ENCODE measurements around the gene XRCC5.
"Not testable (repeated sequence)": the region's sequence is repeated elsewhere in the genome, so short reads cannot be mapped to it uniquely, and the experiment has no call there.

The XRCC5 gene

DNA sequence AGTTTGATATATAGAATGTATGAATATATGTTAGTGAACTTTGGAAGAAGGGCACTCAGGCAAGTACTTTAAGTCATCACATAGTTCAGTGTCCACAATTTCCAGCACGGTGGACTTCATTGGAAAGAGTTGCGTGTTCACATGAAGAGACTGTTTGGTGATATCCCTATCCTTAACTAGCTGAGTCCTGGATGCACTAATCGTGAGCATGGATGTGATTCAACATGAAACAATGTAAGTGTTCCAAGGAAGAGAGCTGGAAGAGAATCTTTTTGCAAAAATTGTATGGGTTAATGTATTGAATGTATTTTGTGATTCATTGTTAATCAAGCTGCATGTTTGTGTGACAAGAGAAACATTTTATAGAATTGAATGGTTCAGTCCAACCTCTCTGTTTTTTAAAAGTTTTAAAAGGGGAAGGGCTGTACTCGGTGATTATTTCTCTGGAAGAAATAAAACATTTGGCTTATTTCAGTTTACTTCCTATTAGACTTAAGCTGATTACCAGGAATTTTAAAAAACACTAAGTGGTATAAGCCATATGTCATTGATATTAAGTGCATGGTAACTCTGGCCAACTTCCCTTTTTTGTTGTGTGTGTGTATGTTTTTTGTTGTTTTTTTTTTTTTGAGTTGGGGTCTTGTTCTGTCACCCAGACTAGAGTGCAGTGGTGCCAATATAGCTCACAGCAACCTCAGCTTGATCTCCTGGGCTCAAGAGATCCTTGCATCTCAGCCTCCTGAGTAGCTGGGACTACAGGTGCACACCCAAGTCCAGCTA is 8.6 kb downstream of the XRCC5 start:
- no peak for DNase-seq (ENCODE audit: low read depth, low spot score)

DNA sequence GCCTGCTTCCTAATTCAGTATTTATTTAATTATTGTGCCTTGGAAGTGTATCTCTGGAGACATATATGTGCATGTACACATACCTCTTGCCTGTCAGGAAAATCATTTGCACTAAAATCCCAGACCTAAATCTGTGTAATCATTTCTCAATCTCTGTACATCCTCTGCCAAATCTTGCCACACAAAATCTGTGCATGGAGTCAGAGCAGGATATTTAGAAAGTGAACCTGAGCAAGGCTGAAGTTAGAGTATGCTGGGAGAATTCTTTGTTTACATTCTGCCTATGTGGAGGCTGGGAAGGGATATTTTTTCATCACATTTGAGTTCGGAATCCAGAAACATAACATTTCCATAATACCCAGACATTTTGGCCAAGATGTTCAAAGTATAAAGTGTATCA is 9.3 kb downstream of the XRCC5 start:
- no peak for DNase-seq (ENCODE audit: low read depth, low spot score)

DNA sequence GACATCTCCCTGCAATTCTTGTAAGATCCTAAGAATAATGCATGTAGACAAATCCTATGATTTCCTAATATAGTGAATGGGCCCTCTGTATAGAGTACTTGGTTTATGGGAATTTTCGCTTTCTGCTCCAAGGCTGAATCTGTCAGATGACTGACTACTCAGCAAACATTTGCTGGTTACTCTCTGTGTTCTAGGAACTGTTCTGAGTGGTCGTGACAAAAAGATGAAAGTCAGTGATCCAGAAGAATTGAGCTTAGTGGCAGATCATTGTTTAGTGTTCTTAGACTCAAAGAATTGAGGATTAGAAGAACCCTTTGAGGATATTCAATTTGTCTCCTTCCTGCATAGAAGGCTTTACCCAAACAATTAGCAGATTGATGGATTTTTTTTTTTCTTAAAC is 10.0 kb downstream of the XRCC5 start:
- DNase-seq (ENCODE audit: low read depth, low spot score), result no peak

DNA sequence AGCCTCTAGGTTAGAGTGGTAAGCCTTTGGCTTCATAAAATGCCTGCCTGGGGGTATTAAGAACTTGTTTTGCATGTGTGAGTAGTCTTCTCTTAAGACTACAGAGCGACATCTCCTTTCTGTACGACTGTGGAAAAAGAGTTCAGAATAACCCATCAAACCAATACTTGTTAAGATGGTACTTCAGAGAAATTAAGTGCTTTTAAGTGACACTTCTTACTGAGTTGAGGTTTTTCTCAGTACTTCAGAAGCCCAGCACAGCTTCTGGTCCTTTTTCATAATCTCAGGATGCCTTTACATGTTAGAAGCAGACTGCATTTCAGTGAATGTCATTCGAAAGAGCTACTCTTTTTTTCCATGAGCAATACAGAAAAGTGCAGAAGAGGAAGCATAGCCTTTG is 10.8 kb downstream of the XRCC5 start:
- DNase-seq (ENCODE audit: low read depth, low spot score), result no peak

DNA sequence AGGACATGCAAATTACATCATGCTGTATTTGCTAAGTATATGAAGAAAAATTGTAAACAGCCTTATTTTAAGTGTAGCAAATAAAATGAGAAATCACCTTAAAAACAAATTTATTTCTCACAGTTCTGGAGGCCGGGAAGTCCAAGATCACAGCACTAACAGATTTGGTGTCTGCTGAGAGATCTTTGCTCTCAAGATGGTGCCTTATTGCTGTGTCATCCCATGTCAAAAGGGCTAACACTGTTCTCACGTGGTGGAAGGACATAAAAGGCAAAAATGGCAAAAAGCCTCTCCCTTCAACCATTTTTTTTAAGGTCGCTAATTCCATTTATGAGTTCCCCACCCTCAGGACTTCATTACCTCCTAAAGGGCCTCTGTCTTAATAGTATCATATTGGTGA is 12.1 kb downstream of the XRCC5 start:
- no peak for DNase-seq (ENCODE audit: low read depth, low spot score)

DNA sequence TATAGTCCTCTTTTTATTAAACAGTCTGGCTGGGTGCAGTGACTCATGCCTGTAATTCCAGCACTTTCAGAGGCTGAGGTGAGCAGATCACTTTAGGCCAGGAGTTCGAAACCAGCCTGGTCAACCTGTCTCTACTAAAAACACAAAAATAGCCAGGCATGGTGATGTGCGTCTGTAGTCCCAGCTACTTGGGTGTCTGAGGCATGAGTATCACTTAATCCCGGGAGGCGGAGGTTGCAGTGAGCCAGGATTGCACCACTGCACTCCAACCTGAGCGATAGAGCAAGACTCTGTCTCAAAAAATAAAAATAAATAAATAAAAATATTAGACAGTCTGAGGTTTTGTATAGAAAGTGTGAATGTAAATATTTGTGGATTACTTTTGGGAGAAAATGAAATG is 17.8 kb downstream of the XRCC5 start:
- DNase-seq (ENCODE audit: low read depth, low spot score), result no peak

DNA sequence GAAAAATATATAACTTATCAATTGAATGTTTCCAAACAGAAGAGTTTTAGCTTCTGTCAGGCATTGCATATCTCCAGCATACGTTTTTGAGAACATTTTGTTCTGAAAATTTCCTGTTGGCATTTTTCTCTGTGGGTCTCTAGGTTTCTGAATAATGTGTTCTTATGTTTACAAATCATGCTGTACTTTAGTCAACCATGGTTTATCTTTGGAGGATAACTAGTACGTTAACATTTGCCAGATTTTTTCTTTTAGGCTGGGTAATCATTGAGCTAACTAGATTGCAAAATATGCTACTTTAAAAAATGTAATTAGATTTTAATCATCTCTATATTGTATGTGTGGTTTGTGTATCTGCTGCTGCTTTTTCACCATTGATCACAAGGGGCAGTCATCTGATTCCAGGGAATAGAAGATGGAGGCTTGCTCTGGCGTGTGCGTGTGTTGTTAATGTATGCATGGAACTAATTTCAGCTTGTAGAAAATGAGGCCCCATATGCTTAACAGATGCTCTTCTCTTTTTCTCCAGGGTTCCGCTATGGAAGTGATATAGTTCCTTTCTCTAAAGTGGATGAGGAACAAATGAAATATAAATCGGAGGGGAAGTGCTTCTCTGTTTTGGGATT is 21.3 kb downstream of the XRCC5 start:
- no peak for DNase-seq (ENCODE audit: low read depth, low spot score)

DNA sequence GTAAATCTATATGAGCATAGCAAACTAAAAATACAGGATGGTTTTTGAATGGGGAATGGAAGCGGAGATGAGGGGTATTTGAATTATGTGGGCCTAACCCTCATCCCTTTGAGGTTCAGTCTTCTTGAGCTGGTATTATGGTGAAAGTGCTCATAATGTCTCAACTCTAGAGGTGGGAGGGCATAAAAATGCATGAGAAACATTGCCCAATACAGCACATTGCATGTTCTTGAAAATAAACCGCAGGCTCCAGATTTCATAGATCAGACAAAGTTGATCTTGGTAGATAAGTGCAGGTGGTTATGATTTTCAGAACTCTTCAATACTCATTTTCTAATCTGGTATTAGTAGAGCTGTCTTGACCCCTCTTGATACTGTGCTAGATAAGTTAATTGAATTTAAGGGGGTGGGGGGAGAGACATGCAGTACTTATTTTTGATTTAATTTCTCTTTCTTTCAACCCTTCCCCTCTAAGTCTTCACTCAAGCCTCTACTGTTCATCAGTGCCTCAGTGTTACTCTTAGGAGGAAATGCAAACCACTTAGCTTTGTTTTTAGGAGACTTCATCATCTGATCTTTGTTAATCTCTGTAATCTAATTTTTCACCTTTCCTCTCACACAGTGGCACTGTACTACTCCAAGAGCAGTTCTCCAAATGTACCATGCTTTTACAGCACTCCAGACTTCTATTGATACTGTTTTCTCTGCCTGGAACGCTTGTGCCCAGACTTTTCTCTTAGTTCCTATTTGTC is 22.2 kb downstream of the XRCC5 start:
- DNase-seq (ENCODE audit: low read depth, low spot score), result no peak

DNA sequence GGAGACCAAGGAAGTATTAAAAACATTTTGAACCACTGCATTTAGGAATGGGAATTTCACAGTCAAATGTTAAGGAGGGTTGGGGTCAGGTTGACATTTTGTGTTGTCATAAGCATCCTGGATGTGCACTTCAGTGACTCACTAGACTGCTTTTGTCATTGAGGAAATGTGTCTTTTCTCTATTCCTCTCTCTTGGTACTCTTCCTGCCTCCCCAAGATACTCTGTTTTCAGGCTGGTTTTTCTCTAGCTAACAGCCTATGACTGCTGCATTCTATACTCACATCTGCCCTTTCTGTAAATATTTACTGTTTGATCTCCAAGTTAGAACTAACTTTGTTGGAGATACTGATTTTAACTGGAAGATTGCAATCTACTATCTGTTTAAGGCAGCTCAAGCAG is 23.4 kb downstream of the XRCC5 start:
- DNase-seq (ENCODE audit: low read depth, low spot score), result no peak

DNA sequence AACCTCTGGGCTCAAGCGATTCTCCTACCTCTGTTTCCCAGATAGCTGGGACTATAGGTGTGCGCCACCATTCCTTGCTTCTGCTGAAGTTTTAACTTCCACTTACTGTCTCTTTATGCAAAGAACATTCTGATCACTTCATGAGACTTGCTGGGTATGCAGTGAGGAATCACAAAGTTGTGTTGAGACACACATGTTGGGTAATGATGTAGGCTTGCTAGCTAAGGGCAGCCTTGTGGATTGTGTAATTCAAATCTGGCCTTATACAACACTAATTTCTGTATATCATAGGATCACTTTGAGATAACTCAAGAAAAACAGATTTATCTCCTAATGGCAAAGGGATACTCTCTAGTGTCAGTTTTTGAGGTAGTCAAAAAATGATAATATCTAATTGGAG is 24.2 kb downstream of the XRCC5 start:
- DNase-seq (ENCODE audit: low read depth, low spot score), result no peak

DNA sequence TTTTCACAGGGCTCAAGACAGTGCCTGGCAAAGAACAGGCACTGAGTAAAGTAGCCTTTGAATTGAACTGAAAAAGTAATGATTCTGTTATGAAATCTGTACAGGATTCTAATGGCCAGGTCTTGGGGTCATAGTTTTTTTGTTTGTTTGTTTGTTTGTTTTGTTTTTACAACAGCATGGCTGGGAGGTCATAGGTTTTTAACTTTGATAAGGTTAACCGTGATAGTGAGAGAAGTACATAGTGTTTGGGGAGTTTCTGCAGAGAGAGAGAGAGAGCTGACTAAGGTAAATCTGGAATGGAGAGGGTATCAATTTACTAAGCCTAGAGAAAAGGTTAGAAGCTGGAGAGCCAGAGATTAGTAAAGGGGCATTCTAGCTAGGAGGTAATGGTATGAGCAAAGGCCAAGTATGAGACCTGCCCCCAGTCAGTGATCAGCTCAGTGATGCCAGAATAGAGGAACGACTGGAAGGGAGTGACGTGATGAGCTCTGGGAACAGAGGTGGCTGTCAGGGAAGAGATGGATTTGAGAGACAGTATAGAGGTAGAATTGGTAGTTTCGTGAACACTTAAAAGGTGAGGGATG is 25.9 kb downstream of the XRCC5 start:
- DNase-seq (ENCODE audit: low read depth, low spot score), result no peak

DNA sequence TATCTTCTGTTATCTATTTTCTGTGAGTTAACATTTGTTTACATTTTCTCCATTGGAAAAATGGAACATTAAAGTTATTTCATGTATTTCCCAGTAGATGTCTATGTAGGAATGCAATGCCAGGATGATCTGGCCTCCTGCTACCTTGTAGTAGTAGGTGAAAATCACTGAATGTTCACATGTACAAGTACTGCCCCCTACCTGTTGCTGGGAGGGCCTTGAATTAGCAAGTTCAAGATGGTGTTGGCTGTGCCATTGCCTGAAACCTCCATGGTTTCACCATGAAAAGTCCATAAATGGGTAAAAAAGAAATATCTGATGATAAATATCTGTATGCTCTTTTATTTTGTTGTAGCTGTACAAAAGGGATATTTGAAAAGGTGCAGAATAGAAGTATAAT is 30.7 kb downstream of the XRCC5 start:
- no peak for DNase-seq (ENCODE audit: low read depth, low spot score)

DNA sequence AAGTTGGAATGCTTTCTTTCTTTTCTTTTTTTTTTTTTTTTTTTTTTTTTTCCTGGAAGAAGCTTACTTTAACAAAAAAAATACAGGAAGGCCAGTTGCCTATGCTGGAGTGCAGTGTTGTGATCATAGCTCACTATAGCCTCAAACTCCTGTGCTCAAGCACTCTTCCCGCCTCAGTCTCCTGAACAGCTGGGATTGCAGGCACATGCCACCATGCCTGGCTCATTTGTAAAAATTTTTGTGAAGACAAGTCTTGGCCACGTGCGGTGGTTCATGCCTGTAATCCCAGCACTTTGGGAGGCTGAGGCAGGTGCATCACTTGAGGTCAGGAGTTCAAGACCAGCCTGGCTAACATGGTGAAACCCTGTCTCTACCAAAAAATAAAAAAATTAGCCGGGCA is 32.4 kb downstream of the XRCC5 start:
- not testable (repeated sequence) for DNase-seq (ENCODE audit: low read depth, low spot score)

DNA sequence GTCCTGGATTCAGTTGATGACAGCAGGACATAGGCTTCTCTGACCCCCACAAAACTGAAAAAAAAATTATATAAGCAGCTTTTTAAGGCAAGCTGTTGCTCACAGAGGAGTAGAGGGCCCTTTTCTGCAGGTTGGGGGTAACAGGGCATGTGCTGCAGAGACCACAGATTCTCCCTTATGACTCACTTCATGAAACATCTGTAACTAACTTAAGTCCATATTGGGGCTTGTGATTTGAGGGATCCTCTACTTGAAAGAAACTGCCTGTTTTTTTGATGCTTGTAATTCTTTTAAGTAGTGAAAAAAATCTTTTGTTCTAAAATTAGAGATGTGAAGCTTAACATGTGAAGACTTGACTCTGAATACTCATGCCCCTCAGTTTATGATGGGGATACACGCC is 33.4 kb downstream of the XRCC5 start:
- DNase-seq (ENCODE audit: low read depth, low spot score), result no peak

DNA sequence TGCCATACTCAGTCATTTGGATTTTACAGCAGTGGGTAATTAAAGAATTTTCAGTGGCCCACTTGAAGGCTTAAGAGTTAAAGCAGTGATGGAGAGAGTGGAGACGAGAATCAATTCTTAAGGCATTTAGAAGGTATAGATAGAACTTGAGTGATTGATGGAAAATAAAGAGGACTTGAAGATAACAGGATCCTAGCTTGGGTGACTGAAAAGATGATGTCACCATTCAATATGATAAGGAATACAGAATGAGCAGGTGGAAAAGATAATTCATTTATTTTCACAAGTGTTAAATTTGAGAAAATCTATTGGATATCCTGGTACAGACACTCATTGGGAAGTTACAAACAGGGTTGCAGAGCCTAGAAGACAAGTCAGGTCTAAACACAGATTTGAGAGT is 35.2 kb downstream of the XRCC5 start:
- DNase-seq (ENCODE audit: low read depth, low spot score), result no peak

DNA sequence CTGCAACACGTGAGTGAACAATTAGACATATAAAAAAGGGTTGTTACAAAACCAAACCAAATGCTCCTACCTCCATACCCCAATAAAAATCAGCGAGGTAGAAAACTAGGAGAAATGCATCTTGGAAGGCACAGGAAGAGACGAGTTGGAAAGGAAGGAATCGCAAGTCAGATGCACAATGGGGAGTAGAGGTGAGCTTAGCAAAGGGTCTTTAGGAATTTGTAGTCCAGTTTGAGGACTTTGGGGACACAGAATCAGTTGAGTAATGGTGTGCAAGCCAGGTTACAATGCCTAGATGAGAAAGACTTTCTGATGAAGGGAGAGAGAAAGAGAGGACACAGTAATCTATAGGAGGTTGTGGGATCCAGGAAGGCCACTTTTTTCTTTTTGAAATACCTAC is 35.7 kb downstream of the XRCC5 start:
- no peak for DNase-seq (ENCODE audit: low read depth, low spot score)

DNA sequence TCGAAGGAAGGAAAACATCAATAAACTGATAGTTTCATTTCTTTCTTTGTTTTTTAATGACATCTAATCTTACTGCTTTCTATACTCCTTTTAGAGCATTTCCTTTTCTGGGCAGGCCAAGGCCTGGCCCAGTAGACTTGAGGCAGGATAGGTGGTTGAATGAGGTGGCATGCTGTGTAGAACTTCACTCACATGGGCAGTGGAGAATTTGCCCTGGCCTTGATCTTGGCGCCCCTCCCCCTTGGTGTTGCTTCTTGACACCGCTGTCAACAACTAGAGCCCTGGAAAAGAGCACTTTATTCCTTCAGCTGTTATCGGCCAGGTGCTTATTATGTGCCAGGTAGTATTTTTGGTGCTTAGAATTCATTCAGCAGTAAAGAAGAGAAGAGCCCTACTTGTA is 37.4 kb downstream of the XRCC5 start:
- no peak for DNase-seq (ENCODE audit: low read depth, low spot score)

DNA sequence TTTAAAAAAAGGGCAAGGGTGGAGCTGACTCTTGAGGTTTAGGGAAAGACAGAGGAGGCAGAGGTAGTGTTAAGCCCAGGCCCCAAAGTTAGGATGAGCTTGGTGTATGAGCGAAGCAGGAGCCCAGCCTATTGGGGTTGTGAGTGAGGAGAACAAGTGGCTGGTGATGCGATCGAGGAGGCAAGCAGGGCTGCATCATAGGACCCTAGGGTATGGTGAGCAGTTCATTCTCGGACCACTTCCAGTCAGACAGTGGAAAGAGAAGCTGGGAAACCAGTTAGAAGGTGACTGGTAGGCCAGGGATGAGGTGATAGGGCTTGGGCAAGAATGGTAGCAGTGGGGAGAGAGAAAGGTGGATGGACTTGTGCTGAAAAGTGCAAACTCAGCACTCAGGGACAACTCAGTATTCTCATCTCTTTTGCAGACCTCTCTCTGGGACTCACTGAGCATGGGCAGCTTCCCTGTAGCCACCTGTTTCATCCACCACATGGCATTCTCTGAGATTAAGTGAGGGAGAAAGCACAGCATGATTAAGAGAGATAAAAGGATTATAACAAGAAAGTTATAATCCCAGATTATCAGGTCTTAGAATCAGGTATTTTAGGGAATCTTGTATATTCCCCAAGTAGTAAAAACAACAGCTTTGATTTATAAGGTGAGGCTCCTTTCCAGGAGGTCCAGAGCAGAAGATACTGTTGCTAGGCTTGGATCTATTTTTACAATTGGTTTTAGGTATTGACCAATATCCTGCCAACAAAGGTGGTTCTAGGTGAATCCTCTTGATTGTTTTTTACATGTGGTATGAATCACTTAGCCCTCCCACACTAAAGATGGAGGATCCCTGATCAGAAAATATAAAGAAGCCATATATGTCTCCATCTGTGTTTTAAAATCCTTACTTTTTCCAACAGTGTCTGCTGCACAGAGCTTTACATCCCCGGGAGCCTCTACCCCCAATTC is 38.3 kb downstream of the XRCC5 start:
- no peak for DNase-seq (ENCODE audit: low read depth, low spot score)

DNA sequence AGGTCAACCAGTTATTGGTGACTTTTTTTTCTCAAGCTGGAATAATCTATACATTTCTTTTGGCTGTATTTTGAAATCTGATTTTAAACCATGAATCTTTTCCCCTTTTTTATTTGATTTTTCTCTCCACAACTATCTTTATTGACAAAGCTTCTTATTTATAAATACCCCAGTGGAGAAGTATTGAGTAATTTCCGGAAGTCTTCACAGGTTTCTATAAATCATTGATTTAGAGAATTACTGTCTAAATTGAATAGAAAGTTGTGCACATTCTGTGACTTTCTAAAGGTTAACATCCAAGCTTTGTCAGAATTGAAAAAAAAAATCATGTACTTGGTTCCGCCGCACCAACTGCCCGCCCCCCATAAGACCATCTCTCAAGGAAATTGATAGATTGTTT is 39.8 kb downstream of the XRCC5 start:
- no peak for DNase-seq (ENCODE audit: low read depth, low spot score)

DNA sequence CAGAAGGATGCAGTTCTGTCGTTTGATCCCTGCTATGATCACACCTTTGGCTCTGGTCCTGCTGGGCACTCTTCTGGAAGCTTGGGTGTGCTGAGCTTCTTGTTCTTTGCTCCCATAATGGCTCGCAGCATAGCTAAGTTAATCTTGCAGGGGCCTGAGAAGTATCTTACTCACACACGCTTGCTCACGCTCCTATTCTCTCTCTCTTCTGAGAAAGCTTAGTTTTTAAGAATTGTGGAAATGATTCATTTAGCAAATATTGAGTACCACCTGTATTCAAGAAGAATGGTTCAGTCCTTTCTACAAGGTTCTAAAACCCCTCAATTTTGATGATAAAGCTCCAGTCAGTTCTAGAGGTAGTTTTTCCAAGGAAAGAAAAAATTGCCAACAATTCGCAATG is 40.6 kb downstream of the XRCC5 start:
- DNase-seq (ENCODE audit: low read depth, low spot score), result no peak

DNA sequence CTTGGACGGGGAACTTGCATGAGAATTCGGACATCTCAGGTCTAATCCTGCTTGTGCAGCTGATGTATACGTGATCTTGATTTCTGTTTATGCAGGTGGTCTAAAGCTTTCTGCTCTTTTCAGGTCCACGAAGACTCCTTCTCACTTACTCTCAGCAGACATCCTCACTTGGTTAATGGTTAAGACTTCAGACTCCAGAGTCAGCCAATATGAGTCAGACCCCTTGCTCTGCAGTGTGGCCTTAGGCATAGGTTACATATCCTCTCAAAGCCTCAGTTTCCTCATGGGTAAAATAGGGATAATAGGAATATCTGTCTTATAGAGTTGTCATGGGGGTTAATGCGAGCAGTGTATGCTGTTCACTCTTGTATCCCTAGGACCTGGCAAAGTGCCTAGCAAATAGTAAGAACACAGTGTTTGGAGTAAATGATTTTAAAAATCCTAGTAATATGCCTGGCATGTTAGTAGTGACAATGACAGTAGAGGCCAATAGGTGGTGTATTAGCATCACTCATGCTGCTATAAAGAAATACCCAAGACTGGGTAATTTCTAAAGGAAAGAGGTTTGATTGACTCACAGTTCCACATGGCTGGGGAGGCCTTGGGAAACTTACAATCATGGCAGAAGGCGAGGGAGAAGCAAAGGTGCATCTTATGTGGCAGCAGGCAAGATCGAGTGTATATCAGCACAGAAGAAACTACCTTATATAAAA is 42.3 kb downstream of the XRCC5 start:
- DNase-seq (ENCODE audit: low read depth, low spot score), result no peak
